Astrocyte of the hippocampus (primary cell): ENCODE data around the gene POLD3.

Source experiments
- DNase-seq: peaks from one replicate; pipeline ENCODE4 v3.0.0; 2011; ENCODE audit warnings: low read depth, low spot score

Gene POLD3

GRCh38 chr11:74592441-74593362 lies at the start of gene POLD3:
POLD3 (plus strand) TSS chr11:74592582; CDS start chr11:74592659, 77 bp downstream.
- peak; percentile 95 for DNase-seq

- no peak for DNase-seq
Measured at GRCh38 chr11:74543991-74544390, 48.4 kb upstream of the POLD3 start.

GRCh38 chr11:74546752-74547151 lies 45.6 kb upstream of the POLD3 start:
- no peak for DNase-seq

GRCh38 chr11:74550991-74551753 lies 41.2 kb upstream of the POLD3 start:
- no peak for DNase-seq

GRCh38 chr11:74551754-74552145 lies 40.6 kb upstream of the POLD3 start:
- DNase-seq = no peak

- DNase-seq = no peak
Measured at GRCh38 chr11:74557526-74557925, 34.9 kb upstream of the POLD3 start.

- DNase-seq = no peak
Measured at GRCh38 chr11:74559110-74559933, 33.1 kb upstream of the POLD3 start.

GRCh38 chr11:74559934-74560309 lies 32.5 kb upstream of the POLD3 start:
- no peak for DNase-seq

GRCh38 chr11:74566146-74566960 lies 26.0 kb upstream of the POLD3 start:
- DNase-seq = no peak

- DNase-seq = no peak
Measured at GRCh38 chr11:74568028-74568427, 24.4 kb upstream of the POLD3 start.

- DNase-seq = peak; percentile 62
Measured at GRCh38 chr11:74570266-74571061, 21.9 kb upstream of the POLD3 start.

- no peak for DNase-seq
Measured at GRCh38 chr11:74571062-74571399, 21.4 kb upstream of the POLD3 start.

- no peak for DNase-seq
Measured at GRCh38 chr11:74572349-74572748, 20.0 kb upstream of the POLD3 start.

- DNase-seq = no peak
Measured at GRCh38 chr11:74574563-74574962, 17.8 kb upstream of the POLD3 start.

- no peak for DNase-seq
Measured at GRCh38 chr11:74575999-74576398, 16.4 kb upstream of the POLD3 start.

GRCh38 chr11:74577181-74577580 lies 15.2 kb upstream of the POLD3 start:
- DNase-seq = no peak

GRCh38 chr11:74577624-74578396 lies 14.6 kb upstream of the POLD3 start:
- no peak for DNase-seq

GRCh38 chr11:74579577-74580270 lies 12.7 kb upstream of the POLD3 start:
- no peak for DNase-seq
